Thyroid gland (tissue), 4 donors: ENCODE measurements around the gene MYOM3.

Experiments
- POLR2A ChIP-seq, 2 donors: fragments of 450-650 bp; IDR thresholded peaks; one replicate each; pipeline ENCODE4 v1.6.1; 2017; ENCODE audit warnings: antibody characterized with exemption in 2 of 2, mild to moderate bottlenecking in 2 of 2, moderate library complexity in 1 of 2
- TF ChIP-seq, protein P1 (sequence below), 6 experiments: fragments of 200-600 bp in 3 of 6; fragments of 450-650 bp in 3 of 6; sonication (generic) in 3 of 6; IDR thresholded peaks; one replicate each; pipeline ENCODE4 v1.5.1; 2016 to 2019; ENCODE audit warnings: antibody characterized with exemption in 6 of 6, mild to moderate bottlenecking in 2 of 6, inconsistent platforms in 1 of 6, moderate library complexity in 1 of 6

DNA sequence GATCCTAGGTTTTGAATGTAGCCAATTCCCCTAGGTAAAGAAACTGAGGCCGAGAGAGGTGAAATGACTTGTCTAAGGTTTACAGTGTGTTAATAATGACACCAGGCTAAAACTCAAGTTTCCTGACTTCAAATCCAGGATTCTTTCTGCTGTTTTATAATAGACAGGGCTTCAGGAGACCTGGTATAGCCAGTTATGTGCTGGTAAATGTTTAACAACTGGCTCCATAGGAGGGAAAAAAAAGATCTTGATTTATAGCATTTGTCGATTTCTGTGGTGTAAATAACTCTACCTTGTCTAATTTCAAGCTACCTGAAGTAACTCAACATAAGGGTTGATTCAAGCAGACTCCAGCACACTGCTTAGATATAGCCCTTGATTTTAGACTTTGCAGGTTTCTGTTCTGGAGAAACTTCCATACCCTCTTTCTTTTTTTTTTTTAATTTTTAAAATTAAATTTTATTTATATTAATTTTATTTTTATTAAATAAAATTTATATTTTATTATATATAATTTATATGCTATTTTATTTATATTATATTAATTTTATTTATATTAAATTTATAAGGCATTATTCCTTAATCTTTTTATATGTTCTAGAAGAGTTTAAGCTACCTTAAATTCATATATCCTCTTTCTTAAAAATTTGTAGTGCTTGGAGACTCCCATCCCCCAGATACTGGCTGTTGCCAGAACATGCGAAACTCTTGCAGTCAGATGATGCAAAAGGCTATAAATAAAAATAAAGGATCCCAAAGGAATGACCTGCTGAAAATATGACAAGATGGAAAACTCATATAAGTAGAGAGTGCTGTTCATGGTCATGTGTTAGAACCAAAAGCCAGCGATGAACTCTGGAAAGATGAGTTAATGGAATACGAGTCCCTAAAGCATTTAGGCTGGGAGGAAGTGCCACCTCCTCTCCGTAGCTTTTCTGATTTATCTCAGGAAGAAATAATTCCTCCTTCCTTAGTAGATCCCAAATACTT is 96.4 kb downstream of the MYOM3 start:
- no peak for TF ChIP-seq POLR2A (IDR thresholded peaks at IDR 0.05)
- TF ChIP-seq, protein P1, sequence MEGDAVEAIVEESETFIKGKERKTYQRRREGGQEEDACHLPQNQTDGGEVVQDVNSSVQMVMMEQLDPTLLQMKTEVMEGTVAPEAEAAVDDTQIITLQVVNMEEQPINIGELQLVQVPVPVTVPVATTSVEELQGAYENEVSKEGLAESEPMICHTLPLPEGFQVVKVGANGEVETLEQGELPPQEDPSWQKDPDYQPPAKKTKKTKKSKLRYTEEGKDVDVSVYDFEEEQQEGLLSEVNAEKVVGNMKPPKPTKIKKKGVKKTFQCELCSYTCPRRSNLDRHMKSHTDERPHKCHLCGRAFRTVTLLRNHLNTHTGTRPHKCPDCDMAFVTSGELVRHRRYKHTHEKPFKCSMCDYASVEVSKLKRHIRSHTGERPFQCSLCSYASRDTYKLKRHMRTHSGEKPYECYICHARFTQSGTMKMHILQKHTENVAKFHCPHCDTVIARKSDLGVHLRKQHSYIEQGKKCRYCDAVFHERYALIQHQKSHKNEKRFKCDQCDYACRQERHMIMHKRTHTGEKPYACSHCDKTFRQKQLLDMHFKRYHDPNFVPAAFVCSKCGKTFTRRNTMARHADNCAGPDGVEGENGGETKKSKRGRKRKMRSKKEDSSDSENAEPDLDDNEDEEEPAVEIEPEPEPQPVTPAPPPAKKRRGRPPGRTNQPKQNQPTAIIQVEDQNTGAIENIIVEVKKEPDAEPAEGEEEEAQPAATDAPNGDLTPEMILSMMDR (IDR thresholded peaks at IDR 0.05): no peak
